Stimulated activated CD4-positive, alpha-beta T cell treated with anti-CD3 and anti-CD28 coated beads, Interleukin-2, amount 100 ng/mL, for 24 hours (primary cell): Measurements from ENCODE around the gene MACROD1.
A peak's percentile ranks its signal among the peaks of the same experiment; 100 is the strongest.

ENCODE experiments used
- DNase-seq, 2 donors: peaks; one replicate each; pipeline ENCODE4 v3.0.0-alpha.2; 2020

Gene MACROD1

DNA sequence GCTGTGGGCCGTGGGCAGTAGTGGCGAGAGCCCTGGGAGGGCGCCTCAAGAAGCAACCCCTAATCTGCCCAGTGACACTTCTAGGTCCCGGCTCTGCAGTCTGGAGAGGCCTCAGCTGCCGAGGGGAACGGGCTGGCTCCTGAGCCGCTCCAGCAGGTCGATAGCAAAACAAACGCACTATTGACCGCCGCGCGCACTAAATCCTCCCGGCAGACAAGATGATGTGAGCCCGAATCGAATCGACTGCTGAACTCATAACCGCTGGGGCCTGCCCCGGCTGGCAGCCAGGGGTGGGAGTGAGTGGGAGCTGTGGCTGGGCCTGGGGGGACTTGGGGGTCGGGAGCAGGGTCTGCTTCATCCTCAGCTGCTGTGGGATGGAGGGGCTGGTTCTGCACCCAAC is 94.1 kb downstream of the MACROD1 start:
- no peak for DNase-seq

DNA sequence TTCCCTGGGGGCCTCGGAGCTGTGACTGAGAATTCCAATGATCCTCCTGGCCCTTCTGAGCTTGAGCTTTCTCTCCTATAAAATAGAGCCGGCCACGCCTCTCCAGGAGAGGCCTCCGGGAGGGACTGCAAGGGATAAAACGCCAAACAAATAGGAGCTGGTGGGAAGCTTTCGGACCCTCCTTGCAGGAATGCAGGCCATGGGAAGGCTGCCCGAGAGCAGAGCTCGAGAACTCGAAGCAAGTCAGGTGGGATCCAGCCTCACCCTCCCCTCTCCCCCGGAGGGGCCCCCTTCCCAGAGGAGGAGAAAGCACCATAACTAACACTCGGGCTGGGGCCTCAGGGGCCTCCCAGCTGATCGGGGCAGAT is 95.6 kb downstream of the MACROD1 start:
- DNase-seq, result no peak

DNA sequence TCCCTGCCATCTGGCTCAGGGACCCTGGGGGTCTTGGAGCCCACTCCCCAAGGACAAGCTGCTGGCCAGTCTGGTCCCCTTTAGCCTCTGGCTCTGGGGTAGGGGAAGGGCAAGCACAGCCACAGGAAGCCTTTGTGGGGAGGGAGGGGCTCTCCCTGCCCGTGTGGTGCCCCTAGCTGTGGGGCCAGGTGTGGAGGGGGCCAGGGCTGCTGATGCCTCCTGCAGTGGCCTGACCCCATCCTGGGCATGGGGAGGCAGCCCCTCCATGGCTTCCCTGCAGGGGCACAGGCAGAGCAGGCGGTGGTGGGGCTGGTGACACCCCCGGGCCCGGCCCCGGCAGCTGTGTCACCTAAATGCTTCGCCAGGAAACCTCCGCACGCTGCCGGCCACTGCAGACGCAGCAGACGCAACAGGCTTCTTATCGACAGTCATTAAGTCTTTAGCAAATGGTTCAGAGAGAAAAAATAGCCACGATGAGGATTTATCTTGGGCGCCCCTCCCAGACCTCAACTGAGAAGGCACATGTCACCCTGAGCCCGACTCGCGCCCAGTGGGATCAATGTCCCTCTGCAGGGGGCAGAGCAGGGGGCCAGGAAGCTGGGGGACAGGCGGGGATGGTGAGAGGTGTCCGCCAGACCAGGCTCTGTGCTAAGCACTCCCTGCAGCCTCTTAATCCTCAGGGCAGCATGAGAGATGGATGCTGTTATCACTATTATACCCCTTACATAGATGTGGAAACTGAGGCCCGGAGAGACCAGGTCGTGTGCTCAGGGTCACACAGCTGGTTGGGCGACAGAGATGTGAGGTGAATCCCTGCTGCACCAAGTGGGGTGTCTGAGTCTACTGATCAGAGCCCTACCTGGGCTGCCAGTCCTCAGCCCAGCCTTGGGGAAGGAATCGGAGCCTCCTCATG is 96.3 kb downstream of the MACROD1 start:
- DNase-seq, result no peak

DNA sequence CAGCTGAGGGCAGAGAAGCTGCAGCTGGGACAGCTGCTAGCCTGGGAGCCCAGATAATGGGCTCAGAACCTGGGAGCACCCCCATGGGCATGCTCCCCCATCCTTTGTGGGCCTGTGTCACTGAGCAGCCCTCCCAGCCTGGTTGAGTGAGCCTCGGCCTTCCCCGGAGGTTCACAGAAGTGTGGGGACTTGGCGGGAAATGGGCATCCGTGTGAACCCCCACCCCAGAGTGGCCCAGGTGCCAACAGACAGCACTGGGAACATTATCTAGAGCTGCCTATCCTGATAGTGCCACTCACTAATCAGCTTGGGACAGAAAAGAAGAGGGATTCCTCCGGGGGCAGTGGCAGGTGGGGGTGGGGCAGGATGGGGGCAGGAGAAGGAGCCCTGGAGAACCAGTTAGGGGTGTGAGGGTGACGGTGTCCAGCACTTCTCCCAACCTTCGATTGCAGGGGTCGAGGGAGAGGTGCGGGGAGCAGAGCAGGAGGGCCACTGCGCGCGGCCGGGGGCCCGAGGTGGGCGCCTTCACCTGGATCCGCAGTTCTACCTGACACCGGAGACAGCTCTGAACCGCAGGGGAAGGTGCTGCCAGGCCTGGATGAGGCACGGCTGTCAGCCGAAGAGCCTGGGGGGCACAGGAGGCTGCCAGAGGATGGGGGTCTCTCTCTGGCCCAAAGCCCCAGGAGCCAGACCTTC is 97.1 kb downstream of the MACROD1 start:
- no peak for DNase-seq

DNA sequence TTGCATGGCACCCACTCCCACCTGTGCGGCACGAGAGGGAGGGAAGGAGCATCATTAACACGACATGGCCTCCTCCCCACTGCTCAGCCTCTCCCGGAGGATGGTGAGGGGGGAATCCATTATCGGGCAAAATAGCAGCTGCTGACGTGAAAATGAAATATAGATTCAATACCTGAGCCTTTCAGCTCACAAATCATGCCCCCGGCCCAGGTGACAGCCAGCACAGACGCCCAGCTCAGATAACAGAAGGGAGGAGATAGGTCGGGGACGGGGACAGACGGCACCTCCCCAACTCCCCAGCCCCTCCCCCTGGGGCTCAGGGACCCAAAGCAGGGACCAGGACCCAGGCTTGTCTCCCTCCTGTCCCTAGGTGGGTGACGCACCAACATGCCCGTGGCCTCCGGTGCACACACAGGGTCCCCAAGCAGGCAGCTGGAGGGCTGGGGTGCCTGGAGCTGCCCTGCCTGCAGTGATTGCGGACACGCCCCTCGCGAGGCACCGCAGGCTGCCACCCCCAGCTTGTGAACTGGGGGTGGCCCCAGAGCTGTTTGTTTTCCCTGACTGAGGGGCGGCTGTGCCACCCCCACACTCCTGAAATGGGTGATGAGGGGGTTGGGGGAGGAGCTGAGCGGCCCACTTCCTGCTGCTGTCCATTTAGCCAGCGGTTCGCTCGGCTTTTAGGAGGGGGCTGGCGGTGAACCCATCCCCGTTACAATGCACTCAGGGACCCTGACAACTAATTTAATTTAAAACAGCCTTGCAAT is 98.5 kb downstream of the MACROD1 start:
- DNase-seq, result no peak

DNA sequence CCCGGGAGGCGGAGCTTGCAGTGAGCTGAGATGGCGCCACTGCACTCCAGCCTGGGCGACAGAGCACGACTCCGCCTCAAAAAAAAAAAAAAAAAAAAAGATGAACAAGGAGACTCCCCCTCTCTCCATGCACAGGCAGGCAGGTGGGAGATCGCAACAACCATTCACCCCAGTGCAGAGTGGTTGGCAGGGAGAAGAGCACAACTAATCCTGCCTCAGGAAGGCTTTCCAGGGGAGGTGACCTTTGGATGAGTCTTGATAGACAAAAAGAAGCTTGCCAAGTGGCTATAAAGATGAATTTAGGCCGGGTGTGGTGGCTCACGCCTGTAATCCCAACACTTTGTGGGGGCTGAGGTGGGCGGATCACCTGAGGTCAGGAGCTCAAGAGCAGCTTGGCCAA is 100.2 kb downstream of the MACROD1 start:
- no peak for DNase-seq

DNA sequence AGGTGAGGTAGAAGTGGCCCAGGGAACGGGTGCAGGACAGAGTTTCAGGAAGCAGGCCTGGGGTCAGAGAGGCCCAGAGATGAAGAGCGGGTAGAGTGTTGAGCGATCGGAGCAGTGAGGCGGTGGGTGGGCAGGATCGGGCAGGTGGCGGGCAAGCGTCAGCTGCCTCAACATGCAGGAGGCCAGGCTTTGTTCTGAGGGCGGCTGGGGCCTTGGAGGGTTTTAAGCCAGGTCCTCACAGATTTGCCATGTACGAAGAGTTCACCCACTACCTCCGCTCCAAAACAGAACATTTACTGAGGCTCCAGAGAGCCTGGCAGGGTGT is 100.8 kb downstream of the MACROD1 start:
- no peak for DNase-seq

DNA sequence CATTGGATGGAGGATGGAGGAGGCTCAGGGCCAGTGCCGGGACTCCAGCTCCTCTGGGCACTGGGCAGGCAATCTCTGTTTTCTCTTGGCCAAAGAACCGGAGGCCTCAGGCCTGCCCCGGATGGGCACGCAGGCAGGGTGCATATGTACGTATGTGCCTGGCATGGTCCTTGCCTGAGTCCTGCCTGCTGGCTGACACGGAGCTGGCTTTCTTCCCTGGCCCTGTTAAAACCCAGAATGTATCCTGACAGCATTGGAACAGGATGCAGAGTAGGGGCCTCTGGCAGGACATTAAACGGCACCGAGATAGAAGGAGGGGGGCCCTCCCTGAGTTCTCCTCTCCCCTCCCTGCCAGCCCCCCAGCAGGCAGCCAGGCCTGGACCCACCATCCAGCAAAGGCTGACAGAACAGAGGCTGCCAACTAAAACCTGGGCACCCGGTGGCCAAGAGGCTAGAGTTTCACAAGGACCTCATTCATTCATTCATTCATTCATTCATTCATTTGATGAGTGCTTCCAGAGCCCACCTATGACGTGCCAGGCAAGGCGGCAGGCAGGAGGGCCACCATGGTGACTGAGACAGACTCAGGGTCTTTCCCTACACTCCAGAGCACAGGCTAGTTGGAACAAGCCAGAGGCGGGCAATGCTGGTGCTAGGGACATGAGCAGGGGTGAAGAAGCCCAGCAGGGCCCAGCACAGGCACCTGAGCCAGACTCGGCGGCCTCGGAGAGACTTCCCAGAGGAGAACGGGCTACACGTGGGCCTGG is 101.4 kb downstream of the MACROD1 start:
- DNase-seq, result no peak

DNA sequence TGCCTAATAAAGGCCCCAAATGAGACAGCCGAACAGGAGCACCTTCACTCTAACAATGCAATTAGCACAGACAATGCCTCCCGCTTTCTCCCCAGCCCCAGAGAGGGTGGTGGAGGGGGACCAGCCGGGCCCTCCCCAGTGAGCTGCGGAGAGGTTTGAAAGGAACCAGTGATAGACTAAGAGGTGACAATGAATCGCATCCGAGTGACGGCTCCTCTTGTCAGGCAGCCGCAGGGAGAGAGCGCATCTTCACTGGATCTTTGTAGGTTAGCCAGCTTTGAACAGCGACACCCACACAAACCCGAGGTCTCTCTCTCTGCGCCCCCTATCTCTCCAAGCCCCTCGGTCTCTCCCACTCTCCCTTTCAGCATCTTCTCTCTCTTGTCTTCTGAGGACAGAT is 102.1 kb downstream of the MACROD1 start:
- no peak for DNase-seq

DNA sequence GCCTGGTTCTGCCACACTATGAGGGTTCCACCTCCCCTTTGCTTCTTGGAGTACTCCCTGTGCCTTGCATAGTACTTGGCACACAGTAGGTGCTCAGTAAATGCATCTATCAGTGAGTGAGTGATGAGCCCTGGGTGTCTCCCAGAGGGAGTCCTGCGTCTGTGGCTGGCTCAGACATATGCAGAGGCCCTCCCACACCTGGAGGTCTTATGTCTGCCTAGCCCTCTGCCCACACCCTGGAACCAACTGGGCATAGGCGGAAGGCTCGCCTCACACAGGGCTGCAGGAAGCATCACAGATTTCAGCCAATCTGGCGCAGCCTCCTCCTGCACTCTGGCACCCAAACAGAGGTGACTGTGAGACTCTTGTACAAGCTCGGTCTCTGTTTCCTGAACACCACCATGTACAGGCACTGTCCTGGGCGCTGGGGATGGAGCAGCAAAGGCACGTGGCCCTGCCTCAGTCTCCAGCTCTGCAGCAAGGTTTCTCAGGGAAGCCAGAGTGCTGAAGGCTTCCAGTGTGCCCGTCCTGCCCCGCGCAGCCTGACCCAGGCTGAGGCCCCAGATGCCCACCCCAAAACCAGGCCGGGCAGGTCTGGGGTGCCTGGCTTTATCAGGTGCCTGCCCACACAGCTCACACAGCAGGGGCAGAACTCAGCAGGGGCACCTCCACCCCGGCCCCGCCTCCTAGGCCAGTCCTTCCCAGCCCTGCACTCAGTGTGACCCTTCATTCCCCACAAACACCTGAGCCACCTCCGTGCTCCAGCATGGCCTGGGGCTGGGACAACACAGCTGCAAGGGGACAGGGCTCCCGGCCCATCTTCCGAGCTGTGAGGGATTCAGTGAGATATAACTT is 103.5 kb downstream of the MACROD1 start:
- no peak for DNase-seq

DNA sequence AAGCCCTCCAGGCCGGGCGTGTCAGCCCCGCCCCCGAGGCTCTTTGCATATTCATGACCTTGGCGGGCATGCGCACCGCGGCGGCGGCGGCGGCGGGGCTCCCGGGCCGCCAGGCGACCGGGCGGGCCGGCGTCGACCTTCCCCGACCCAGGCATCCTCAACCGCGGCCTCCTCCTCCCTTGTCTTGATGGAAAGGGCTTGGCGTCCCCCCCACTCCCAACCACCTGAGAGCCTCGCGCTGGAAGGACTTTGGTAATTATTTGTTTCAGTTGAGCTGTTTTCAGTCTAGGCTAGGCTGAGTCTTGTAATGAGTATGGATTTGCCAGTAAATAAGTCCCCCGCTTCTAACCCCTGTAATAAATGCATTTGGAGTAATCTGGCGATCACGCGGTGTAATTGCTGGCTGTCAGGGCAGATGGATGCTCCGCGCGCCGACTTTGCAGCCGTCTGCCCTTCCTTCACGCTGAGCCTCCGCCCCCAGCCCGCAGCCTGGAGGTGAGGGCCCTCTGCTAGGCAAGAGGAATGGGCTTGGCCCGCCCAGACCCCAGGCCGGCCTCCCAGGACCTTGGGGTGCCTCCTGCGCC is 105.0 kb downstream of the MACROD1 start:
- peak; percentile 66 to 69 for DNase-seq

DNA sequence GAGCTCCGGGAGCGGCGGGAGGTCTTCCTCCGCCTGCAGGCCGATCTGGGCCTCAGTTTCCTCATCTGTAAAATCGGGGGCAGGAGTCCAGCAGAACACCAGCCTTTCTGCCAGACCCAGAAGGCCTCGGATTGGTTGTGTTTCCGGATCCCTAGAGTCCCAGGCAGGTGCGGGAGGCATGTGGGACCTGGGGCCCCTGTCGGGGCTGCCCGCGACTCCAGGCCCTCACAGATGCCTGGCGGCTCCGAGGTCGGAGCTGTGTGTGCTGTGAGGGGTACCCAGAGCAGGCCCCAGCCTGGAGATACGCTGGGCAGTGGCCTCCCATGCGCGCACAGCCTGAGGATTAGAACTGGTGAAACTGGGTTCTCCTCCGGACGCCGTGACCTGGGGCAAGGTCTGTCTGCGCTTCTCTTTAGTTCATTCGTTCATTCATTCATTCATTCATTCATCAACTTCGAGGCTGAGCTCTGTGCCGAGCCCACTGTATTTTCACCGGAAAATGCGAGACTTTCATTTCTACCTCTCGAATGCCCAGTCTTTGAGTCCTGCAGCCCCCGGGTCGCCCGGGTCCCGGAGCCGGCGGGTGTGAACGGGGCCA is 105.6 kb downstream of the MACROD1 start:
- no peak for DNase-seq

DNA sequence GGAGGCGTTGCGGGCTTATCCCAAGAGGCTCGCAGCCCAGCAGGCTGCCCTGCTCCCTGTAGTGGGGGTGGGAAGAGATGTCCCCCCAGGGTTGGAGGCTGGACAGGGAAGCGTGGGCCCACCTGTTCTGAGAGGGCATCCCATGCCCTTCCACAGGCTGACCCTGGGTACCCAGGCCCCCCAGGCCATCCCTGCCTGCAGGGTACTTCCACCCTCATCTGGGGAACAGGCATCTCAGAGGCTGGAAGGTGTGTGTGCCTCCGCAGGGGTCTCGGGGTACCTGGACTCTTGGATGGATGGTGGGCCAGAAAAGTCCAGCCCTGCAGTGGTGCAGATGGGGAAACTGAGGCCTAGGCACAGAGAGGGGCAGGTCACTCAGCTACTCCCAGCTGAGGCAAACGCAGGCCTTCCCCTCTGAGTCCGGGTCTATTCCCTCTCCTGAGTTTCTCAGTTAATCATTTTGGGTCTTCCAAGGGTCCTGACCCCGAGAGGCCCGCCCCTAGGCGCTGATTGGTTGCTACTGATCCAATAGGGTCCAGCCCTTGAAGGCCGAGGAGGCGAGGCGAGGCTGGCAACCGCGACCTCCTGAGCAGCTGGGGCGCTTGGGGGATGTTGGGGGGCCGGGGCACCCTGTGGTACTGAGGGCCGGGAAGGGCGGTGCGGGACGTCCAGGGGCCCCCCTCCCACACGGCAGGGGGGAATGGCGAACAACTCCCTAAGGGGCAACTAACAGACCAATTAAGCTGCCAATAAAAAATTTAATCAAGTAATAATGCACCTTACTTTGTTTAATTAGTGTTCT is 106.4 kb downstream of the MACROD1 start:
- no peak for DNase-seq

DNA sequence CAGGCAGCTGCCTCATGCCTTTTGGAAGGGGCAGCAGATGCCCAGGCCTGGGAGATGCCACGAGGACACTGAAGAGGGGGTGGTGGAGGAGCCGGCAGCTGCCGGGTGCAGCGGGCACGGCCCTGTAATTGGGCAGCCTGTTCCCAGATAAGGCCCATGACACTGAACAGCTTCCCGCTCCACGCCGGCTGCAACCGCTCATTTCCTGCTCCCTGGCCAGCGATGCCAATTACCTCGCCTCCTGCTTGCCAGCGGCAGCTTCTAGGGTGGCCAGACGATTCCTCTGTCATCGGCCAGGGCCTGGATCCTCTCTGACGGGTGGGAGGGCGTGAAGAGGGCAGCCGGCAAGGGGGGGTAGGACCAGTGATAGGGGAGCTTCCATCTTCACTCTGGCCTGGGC is 107.4 kb downstream of the MACROD1 start:
- no peak for DNase-seq

DNA sequence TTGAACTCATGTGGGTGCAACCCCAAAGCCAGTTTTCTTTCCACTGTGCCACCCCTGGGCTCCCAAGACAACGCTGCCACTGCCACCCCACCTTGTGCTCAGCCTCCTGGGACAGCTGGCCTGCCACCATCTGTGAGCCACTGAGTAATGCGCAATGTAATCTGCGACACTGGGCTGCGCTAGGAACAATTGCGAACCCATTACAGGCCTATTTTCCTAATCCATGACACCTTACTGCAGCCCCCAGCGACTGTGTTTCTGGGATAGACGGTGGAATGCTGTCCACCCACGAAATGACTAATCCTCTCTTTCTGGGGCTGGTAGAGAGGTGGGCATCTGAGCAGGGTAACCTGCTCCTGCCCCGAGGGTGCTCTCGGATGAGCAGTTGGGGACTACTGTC is 108.0 kb downstream of the MACROD1 start:
- no peak for DNase-seq

DNA sequence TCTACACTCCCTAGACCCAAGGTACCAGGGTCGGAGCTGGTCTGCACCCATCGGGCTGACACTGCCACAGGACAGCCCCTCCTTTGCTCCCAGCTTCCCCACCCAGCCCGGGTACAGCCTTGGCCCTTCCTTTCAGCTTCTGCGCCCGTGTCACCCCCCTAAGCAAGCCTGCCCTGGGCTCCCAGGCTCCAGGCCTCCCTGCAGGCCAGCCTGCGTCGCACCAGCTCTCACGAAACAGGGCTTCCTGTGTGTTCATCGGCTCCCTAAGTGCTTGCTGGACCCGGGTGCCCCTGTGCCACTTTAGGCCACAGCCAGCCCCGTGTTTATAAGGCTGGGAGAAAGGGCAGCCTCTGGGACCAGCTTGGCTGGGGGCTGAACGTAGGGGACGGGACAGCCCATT is 109.1 kb downstream of the MACROD1 start:
- no peak for DNase-seq

DNA sequence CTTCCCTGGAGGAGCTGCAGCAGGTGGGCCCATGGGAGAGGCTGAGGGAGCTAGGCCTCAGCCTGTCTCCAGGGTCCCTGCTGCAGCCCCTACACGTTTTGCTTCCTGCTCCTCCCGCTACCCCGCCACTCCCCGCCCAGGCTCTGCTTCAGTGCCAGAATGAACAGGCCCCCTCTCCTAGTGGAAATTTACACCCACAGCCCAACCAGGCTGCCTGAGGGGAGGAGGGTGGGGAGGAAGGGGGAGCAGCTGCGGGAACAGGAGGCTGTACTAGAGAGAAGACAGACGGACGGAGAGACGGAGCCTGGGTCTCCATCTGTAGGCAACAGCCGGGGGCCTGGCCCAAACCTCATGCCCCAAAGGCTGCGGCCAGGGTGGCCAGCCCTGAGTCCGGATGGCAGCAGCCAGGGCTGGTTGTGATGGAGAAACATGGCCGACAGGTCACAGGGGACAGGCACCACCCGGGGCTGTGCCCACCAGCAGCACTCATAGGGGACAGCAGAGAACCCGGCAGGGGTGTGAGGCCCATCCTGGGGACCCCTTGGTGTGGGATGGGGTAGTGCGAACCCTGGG is 109.6 kb downstream of the MACROD1 start:
- no peak for DNase-seq

DNA sequence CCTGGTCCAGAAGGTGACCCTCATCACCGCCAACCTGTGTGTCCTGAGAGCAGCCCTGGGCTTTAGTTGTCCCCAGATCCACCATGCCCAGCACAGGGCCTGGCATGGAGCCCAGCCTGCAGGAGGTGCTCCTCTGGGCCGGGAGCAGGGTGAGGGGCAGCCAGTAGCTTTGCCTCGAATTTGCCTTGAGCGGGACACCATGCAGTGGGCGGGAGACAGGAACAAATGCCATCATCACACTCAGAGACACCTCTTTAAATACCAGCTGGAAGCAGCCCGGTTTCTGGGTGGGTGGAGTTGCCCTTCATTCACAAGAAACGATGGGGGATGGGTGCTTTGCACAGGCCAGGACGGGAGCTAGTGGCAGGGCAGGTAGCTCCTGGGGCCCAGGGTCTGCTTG is 110.8 kb downstream of the MACROD1 start:
- no peak for DNase-seq

DNA sequence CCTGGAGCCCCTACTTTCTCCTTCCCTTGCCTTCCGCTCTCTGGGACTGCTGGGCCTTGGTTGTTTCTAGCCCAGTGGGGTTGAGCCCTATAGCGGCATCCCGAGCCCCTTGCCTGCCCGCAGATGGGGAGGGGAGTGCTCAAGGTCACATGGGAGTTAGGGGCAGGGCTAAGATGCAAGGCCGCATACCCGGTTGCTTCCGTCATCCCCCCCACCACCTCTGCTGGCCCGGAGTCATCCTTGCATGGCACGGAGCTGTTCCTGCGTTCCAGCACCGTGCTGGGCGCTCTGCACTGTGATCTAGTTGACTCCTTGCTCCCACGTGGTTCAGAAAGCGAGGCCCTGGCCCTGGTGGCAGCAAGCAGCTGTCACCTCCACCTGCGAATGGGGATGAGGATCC is 112.2 kb downstream of the MACROD1 start:
- no peak for DNase-seq
